Stimulated activated naive B cell treated with anti-CD40 and anti-IgM and Interleukin-4, amounts not matched to agents 10 μg/mL and 1 μg/mL and 100 μg/mL, for 72 hours (primary cell): ENCODE data around the gene NDUFB10.
"Not testable (repeated sequence)": the region's sequence is repeated elsewhere in the genome, so short reads cannot be mapped to it uniquely, and the experiment has no call there.

Experiments
- ATAC-seq, 2 donors: fragments of 150-1000 bp; cut with Tn5 transposase; replicated peaks; 2 replicates each; pipeline ENCODE4 v1.10.0; 2021; ENCODE audit warnings: moderate library complexity in 1 of 2
- DNase-seq: peaks from one replicate; pipeline ENCODE4 v3.0.0; 2021
- H3K27ac Mint-ChIP-seq: one replicate; pipeline ENCODE4 v1.8.0; 2022; ENCODE audit warnings: mild to moderate bottlenecking, mixed read lengths
- H3K27me3 Mint-ChIP-seq, 2 donors: one replicate each; pipeline ENCODE4 v1.8.0; 2022; ENCODE audit warnings: mixed read lengths in 2 of 2
- H3K36me3 Mint-ChIP-seq, 2 donors: one replicate each; pipeline ENCODE4 v1.8.0; 2022; ENCODE audit warnings: mixed read lengths in 2 of 2, mild to moderate bottlenecking in 1 of 2
- H3K4me1 Mint-ChIP-seq, 2 donors: one replicate each; pipeline ENCODE4 v1.8.0; 2022; ENCODE audit warnings: mixed read lengths in 2 of 2, mild to moderate bottlenecking in 1 of 2
- H3K4me3 Mint-ChIP-seq, 2 donors: one replicate each; pipeline ENCODE4 v1.8.0; 2022; ENCODE audit warnings: mild to moderate bottlenecking in 2 of 2, mixed read lengths in 2 of 2, moderate library complexity in 1 of 2
- H3K9me3 Mint-ChIP-seq, 2 donors: one replicate each; pipeline ENCODE4 v1.8.0; 2022; ENCODE audit warnings: mixed read lengths in 2 of 2, mild to moderate bottlenecking in 1 of 2

NDUFB10 gene

GRCh38 chr16:1933097-1933661 lies 26.2 kb upstream of the NDUFB10 start:
- Mint-ChIP-seq H3K36me3 (peaks cover 9 to 11% of the 10 kb centered on the region in 2 donors), H3K9me3 (no peaks in the 10 kb centered on the region), H3K27ac (no peak overlapping the region), H3K27me3 (no peaks in the 10 kb centered on the region), H3K4me1 (peaks cover 2 to 5% of the 10 kb centered on the region in 2 donors), H3K4me3 (no peak overlapping the region)
- ATAC-seq (no peak), DNase-seq (no peak)

- no peaks in the 10 kb centered on the region for H3K27me3 Mint-ChIP-seq
- H3K9me3 Mint-ChIP-seq: no peaks in the 10 kb centered on the region
- no peak for DNase-seq
- peaks cover 25 to 29% of the 10 kb centered on the region in 2 donors for H3K36me3 Mint-ChIP-seq
- peak overlapping the region; percentile 34 for H3K27ac Mint-ChIP-seq
- no peak overlapping the region for H3K4me3 Mint-ChIP-seq
- peaks cover 6 to 17% of the 10 kb centered on the region in 2 donors for H3K4me1 Mint-ChIP-seq
- no peak for ATAC-seq
These were observed 22.3 kb upstream of the NDUFB10 start for GRCh38 chr16:1936945-1937479.

DNA sequence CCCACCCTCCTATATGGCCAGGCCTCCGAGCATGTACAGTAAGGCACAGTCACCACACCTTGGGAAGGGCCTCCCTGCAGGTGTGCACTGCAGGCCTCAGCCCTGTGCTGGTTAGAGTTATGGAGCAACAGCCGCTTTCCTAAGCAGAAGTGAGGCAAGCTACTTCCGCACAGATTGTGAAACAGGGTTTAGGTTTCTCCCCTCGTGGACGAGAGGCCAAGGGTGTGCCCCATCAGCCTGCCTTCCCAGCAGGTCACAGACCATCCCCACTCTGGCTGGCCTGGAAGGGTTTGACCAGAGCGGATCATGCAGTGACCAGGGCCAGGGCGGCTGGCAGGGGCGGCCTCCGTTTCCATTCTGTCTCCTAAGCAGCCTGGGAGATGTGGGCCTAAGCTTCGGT lies 21.0 kb upstream of the NDUFB10 start:
- peaks cover 12 to 28% of the 10 kb centered on the region in 2 donors for H3K4me1 Mint-ChIP-seq
- no peak overlapping the region for H3K4me3 Mint-ChIP-seq
- H3K36me3 Mint-ChIP-seq: peaks cover 25 to 29% of the 10 kb centered on the region in 2 donors
- peak overlapping the region; percentile 25 for H3K27ac Mint-ChIP-seq
- no peaks in the 10 kb centered on the region for H3K9me3 Mint-ChIP-seq
- no peak for ATAC-seq
- DNase-seq: no peak
- H3K27me3 Mint-ChIP-seq: no peaks in the 10 kb centered on the region

DNA sequence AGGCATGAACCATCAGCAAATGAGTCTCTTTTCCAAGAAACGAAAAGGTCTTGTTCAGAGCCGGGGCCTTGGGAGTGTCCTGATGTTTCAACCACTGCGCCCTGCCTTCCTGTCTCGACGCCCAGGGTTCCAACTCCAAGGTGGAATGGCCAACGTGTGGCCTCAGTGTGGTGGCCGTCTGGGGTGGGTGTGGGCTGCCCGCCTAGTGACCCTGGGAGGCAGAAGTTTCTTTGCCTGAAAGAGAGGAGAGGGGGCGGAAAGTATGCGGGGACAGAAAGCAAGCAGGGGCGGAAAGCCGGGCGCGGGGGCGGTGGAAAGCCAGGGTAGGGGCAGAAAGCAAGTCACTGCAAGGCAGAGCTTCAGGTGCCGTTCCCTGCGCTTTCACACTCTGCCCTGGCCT lies 20.4 kb upstream of the NDUFB10 start:
- peaks cover 12 to 28% of the 10 kb centered on the region in 2 donors for H3K4me1 Mint-ChIP-seq
- H3K27ac Mint-ChIP-seq: no peak overlapping the region
- peaks cover 25 to 29% of the 10 kb centered on the region in 2 donors for H3K36me3 Mint-ChIP-seq
- no peaks in the 10 kb centered on the region for H3K27me3 Mint-ChIP-seq
- no peak for ATAC-seq
- H3K9me3 Mint-ChIP-seq: no peaks in the 10 kb centered on the region
- no peak overlapping the region for H3K4me3 Mint-ChIP-seq
- no peak for DNase-seq

- H3K4me3 Mint-ChIP-seq, DNase-seq: not testable (repeated sequence)
These were observed 19.5 kb upstream of the NDUFB10 start for GRCh38 chr16:1939833-1940232.

DNA sequence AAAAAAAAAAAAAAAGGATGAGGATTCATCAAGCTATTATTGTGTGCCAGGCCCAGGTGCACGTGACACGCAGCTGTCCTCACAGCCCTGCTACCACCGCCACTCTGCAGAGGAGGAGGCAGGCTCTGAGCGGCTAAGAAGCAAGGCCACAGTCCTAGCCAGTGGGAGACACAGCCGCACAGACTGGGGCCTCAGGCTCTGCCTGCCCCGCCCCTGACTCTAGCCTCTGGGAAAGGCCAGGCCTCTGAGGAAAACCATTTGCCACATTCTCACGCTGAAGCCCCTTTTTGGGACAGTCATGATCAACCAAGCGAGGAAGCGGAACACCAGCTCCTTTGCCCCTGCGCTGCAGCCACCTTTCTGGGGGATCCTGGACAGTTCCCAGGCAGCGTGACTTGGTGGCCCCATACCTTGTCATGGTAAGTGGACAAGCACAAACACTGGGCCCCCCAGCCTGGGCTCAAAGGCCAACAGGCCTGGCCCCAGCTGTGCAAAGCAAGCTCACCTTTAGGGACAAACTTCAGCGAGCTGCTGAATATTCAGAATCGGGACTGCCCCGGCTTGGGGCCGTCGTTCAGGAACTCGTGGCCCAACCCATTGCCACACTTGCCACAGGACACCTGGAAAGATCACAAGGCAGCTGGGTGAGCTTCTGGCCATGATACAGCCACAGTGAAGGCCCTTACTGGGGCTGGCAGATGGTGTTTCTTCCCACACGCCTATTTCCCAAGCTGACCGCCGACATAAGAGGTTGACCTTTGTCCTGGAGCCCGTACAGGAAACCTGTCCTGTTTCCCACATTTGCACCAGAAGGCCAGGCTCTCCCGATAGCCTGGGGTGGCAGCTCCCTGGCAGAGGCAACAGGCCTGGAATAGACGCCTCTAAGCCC lies 18.8 kb upstream of the NDUFB10 start:
- Mint-ChIP-seq H3K9me3 (no peaks in the 10 kb centered on the region), H3K36me3 (peaks cover 25 to 29% of the 10 kb centered on the region in 2 donors), H3K27me3 (no peaks in the 10 kb centered on the region), H3K4me1 (peaks cover 12 to 28% of the 10 kb centered on the region in 2 donors), H3K4me3 (no peak overlapping the region), H3K27ac (no peak overlapping the region)
- ATAC-seq: no peak
- DNase-seq: no peak

More at GRCh38 chr16:1939833-1940232, 19.5 kb upstream of the NDUFB10 start:
- not testable (repeated sequence) for H3K27ac Mint-ChIP-seq, H3K9me3 Mint-ChIP-seq, H3K27me3 Mint-ChIP-seq, ATAC-seq
- Mint-ChIP-seq H3K36me3 (peaks cover 25 to 29% of the 10 kb centered on the region in 2 donors), H3K4me1 (peaks cover 12 to 28% of the 10 kb centered on the region in 2 donors)

DNA sequence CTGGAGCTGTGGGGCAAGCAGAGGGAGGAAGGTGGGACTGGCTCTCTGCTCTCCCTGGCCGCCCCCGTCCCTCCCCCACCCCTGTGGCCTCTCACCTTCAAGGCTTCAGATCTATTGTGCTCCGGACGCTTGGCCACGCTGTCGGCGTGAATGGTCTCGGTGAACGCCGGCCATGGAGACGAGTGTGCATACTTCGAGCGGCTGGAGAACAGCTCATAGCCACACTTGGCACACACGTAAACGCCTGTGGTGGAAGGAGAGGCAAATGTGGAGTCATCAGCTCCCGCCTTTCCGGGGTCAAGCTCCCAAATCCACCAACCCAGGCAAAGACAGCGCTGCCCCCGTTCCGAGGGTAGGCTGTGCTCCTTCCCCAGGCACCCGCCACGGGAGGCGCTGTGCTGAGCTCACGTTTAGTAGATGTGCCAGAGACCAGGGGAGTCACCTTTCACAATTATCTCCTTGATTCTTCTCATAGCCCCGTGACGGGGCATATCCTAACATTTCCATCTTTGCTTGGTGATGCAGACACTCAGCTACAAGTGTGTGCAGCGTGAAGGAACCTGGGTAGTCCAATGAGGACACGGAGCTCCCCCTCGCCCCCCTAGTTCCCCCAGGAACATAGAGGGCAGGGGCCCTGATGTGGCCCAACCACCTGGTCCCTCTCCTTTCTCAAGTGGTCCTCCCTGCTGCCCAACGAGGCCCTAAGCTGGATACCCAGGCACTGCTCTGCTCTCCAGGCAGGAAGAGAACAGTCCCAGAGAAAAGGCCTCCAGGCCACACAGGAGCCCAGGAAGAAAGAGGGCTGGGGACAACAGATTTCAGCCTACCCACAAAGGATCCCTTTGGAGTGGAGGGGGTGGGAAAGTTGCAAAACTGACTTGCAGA lies 17.9 kb upstream of the NDUFB10 start:
- H3K36me3 Mint-ChIP-seq: peaks cover 25 to 29% of the 10 kb centered on the region in 2 donors
- ATAC-seq: no peak
- H3K27me3 Mint-ChIP-seq: no peaks in the 10 kb centered on the region
- no peak for DNase-seq
- peak overlapping the region; percentile 93 to 98 for H3K4me3 Mint-ChIP-seq
- H3K9me3 Mint-ChIP-seq: no peaks in the 10 kb centered on the region
- H3K4me1 Mint-ChIP-seq: peaks cover 12 to 28% of the 10 kb centered on the region in 2 donors
- H3K27ac Mint-ChIP-seq: peak overlapping the region; percentile 37

GRCh38 chr16:1942047-1942809 lies 17.1 kb upstream of the NDUFB10 start:
- no peaks in the 10 kb centered on the region for H3K27me3 Mint-ChIP-seq
- H3K27ac Mint-ChIP-seq: peak overlapping the region; percentile 37
- peak; percentile 33 to 50 for ATAC-seq
- peaks cover 20 to 23% of the 10 kb centered on the region in 2 donors for H3K36me3 Mint-ChIP-seq
- H3K4me1 Mint-ChIP-seq: peaks cover 12 to 28% of the 10 kb centered on the region in 2 donors
- peak; percentile 32 for DNase-seq
- no peaks in the 10 kb centered on the region for H3K9me3 Mint-ChIP-seq
- H3K4me3 Mint-ChIP-seq: peak overlapping the region; percentile 93 to 98

DNA sequence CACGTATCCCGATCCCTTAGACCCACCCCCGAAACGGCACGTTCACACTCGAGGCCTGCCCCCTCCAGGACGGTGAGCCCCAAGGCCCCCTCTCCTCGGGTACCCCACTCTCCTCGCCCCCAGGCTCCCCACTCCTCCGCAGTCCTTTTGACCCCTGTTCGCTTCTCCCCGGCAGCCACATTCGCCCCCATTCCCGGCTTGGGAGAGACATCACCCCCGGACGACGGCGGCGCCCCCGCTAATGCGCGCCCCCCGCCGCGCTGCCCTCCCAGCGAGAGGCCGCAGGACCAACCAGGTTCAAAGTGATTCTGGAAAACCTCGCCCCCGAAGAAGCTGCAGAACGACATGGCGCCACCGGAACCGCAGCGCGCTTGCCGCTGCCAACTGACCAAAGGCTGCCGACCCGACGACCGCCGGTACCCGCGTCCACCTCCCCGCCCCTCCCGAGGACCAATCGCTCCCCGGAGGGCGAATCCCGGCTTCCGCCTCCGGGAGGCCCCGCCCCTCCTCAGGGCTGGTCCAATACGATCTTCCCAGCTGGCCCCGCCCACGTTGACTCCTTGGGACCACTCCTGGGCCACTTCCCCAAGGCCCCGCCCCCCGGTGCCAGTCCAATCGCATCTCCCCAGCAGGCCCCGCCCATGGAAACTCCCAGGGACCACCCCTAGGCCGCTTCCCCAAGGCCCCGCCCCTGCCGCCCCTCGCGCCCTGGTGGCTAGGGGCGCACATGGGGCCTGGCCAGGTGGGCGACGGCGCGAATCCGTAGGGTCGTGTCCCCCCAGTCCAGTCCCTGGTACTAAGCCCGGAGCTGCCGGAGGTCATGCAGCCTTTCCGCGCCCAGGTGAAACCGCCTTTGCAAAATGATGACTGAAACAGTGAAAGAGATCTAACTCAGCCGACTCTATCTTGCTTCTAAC lies 16.3 kb upstream of the NDUFB10 start, which contains the start of gene MSRB1:
MSRB1 (minus strand) TSS at position 390 of the 917 bp plus-strand sequence; CDS start at position 347, 43 bp downstream.
- Mint-ChIP-seq H3K9me3 (no peaks in the 10 kb centered on the region), H3K27me3 (no peaks in the 10 kb centered on the region), H3K27ac (peak within 1 kb of the TSS; percentile 95), H3K4me3 (peak within 1 kb of the TSS; percentile 93 to 98), H3K4me1 (peaks cover 14 to 28% of the 10 kb centered on the region in 2 donors), H3K36me3 (peaks cover 17 to 20% of the 10 kb centered on the region in 2 donors)
- ATAC-seq: peak; percentile 91 to 95
- DNase-seq: peak; percentile 98

GRCh38 chr16:1944612-1945199 lies 14.6 kb upstream of the NDUFB10 start:
- peak overlapping the region; percentile 25 for H3K27ac Mint-ChIP-seq
- no peaks in the 10 kb centered on the region for H3K27me3 Mint-ChIP-seq
- peaks cover 14 to 24% of the 10 kb centered on the region in 2 donors for H3K4me1 Mint-ChIP-seq
- peak overlapping the region; percentile 50 to 51 for H3K4me3 Mint-ChIP-seq
- H3K9me3 Mint-ChIP-seq: no peaks in the 10 kb centered on the region
- H3K36me3 Mint-ChIP-seq: peaks cover 4 to 7% of the 10 kb centered on the region in 2 donors
- ATAC-seq: no peak
- no peak for DNase-seq

- Mint-ChIP-seq H3K4me1 (peaks cover 14 to 23% of the 10 kb centered on the region in 2 donors), H3K9me3 (no peaks in the 10 kb centered on the region), H3K27me3 (no peaks in the 10 kb centered on the region), H3K27ac (no peak overlapping the region), H3K4me3 (no peak overlapping the region), H3K36me3 (no peaks in the 10 kb centered on the region)
- ATAC-seq (no peak), DNase-seq (no peak)
These were observed 13.6 kb upstream of the NDUFB10 start for GRCh38 chr16:1945559-1946391.
